Measurements from ENCODE around the gene EXOC3L4.
A peak's percentile ranks its signal among the peaks of the same experiment; 100 is the strongest.

EXOC3L4 gene

GRCh38 chr14:103078860-103079587 is 15.5 kb upstream of the EXOC3L4 start:
- no peaks in the 10 kb centered on the region for H3K36me3 Mint-ChIP-seq (ENCODE audit: low read depth)
- no peak overlapping the region for H3K4me3 Mint-ChIP-seq
- no peaks in the 10 kb centered on the region for H3K9me3 Mint-ChIP-seq
- H3K4me1 Mint-ChIP-seq (ENCODE audit: low read depth): no peaks in the 10 kb centered on the region
- peaks cover 5% of the 10 kb centered on the region for H3K27me3 Mint-ChIP-seq
- H3K27ac Mint-ChIP-seq: no peak overlapping the region

GRCh38 chr14:103081951-103082350 is 12.6 kb upstream of the EXOC3L4 start:
- Mint-ChIP-seq H3K36me3 (ENCODE audit: low read depth) (no peaks in the 10 kb centered on the region), H3K4me3 (no peak overlapping the region), H3K4me1 (ENCODE audit: low read depth) (no peaks in the 10 kb centered on the region), H3K27me3 (peaks cover 8% of the 10 kb centered on the region), H3K9me3 (no peaks in the 10 kb centered on the region), H3K27ac (no peak overlapping the region)

- no peak within 1 kb of the TSS for H3K27ac Mint-ChIP-seq
- H3K4me1 Mint-ChIP-seq (ENCODE audit: low read depth): no peaks in the 10 kb centered on the region
Measured at GRCh38 chr14:103084021-103084919, 10.3 kb upstream of the EXOC3L4 start, which contains the start of gene LBHD2. Gene LBHD2, plus strand, starts transcription at chr14:103084210. Its CDS starts 1,803 bp downstream, at chr14:103086013.

GRCh38 chr14:103085106-103086091 is 9.1 kb upstream of the EXOC3L4 start:
- Mint-ChIP-seq H3K36me3 (ENCODE audit: low read depth) (no peaks in the 10 kb centered on the region), H3K9me3 (no peaks in the 10 kb centered on the region)

More at GRCh38 chr14:103084021-103084919, 10.3 kb upstream of the EXOC3L4 start, which contains the start of gene LBHD2:
- Mint-ChIP-seq H3K36me3 (ENCODE audit: low read depth) (no peaks in the 10 kb centered on the region), H3K9me3 (no peaks in the 10 kb centered on the region), H3K27me3 (peaks cover 10% of the 10 kb centered on the region), H3K4me3 (no peak within 1 kb of the TSS)

GRCh38 chr14:103086771-103087342 is 7.7 kb upstream of the EXOC3L4 start:
- peaks cover 10% of the 10 kb centered on the region for H3K27me3 Mint-ChIP-seq
- no peaks in the 10 kb centered on the region for H3K9me3 Mint-ChIP-seq
- peaks cover 4% of the 10 kb centered on the region for H3K4me1 Mint-ChIP-seq (ENCODE audit: low read depth)
- no peaks in the 10 kb centered on the region for H3K36me3 Mint-ChIP-seq (ENCODE audit: low read depth)
- no peak overlapping the region for H3K4me3 Mint-ChIP-seq
- no peak overlapping the region for H3K27ac Mint-ChIP-seq

More at GRCh38 chr14:103085106-103086091, 9.1 kb upstream of the EXOC3L4 start:
- Mint-ChIP-seq H3K27ac (no peak overlapping the region), H3K4me3 (no peak overlapping the region), H3K27me3 (peaks cover 10% of the 10 kb centered on the region), H3K4me1 (ENCODE audit: low read depth) (no peaks in the 10 kb centered on the region)

GRCh38 chr14:103087343-103087835 is 7.1 kb upstream of the EXOC3L4 start:
- Mint-ChIP-seq H3K27me3 (peaks cover 10% of the 10 kb centered on the region), H3K4me3 (no peak overlapping the region), H3K4me1 (ENCODE audit: low read depth) (peaks cover 4% of the 10 kb centered on the region), H3K9me3 (no peaks in the 10 kb centered on the region), H3K27ac (no peak overlapping the region), H3K36me3 (ENCODE audit: low read depth) (no peaks in the 10 kb centered on the region)

GRCh38 chr14:103088921-103089320 is 5.6 kb upstream of the EXOC3L4 start:
- H3K9me3 Mint-ChIP-seq: no peaks in the 10 kb centered on the region
- no peak overlapping the region for H3K4me3 Mint-ChIP-seq
- peaks cover 10% of the 10 kb centered on the region for H3K27me3 Mint-ChIP-seq
- H3K27ac Mint-ChIP-seq: no peak overlapping the region
- H3K36me3 Mint-ChIP-seq (ENCODE audit: low read depth): no peaks in the 10 kb centered on the region
- H3K4me1 Mint-ChIP-seq (ENCODE audit: low read depth): peaks cover 4% of the 10 kb centered on the region

- Mint-ChIP-seq H3K9me3 (no peaks in the 10 kb centered on the region), H3K4me1 (ENCODE audit: low read depth) (peaks cover 4% of the 10 kb centered on the region), H3K27ac (no peak overlapping the region), H3K27me3 (peaks cover 7% of the 10 kb centered on the region), H3K4me3 (no peak overlapping the region), H3K36me3 (ENCODE audit: low read depth) (no peaks in the 10 kb centered on the region)
Measured at GRCh38 chr14:103089386-103090335, 4.9 kb upstream of the EXOC3L4 start.

- H3K36me3 Mint-ChIP-seq (ENCODE audit: low read depth): no peaks in the 10 kb centered on the region
- H3K27ac Mint-ChIP-seq: no peak overlapping the region
- H3K4me1 Mint-ChIP-seq (ENCODE audit: low read depth): peaks cover 4% of the 10 kb centered on the region
- peak overlapping the region; percentile 37 for H3K4me3 Mint-ChIP-seq
- H3K9me3 Mint-ChIP-seq: no peaks in the 10 kb centered on the region
- H3K27me3 Mint-ChIP-seq: peaks cover 4% of the 10 kb centered on the region
Measured at GRCh38 chr14:103090481-103091020, 4.0 kb upstream of the EXOC3L4 start.

- peaks cover 2% of the 10 kb centered on the region for H3K27me3 Mint-ChIP-seq
- no peak overlapping the region for H3K27ac Mint-ChIP-seq
- H3K4me3 Mint-ChIP-seq: peak overlapping the region; percentile 37
- no peaks in the 10 kb centered on the region for H3K9me3 Mint-ChIP-seq
- H3K4me1 Mint-ChIP-seq (ENCODE audit: low read depth): peaks cover 4% of the 10 kb centered on the region
- H3K36me3 Mint-ChIP-seq (ENCODE audit: low read depth): no peaks in the 10 kb centered on the region
Measured at GRCh38 chr14:103091041-103091882, 3.3 kb upstream of the EXOC3L4 start.

- Mint-ChIP-seq H3K4me3 (peak overlapping the region; percentile 13), H3K36me3 (ENCODE audit: low read depth) (no peaks in the 10 kb centered on the region), H3K27me3 (peaks cover 2% of the 10 kb centered on the region), H3K4me1 (ENCODE audit: low read depth) (peaks cover 4% of the 10 kb centered on the region), H3K27ac (no peak overlapping the region), H3K9me3 (no peaks in the 10 kb centered on the region)
Measured at GRCh38 chr14:103091883-103092222, 2.7 kb upstream of the EXOC3L4 start.

- peaks cover 4% of the 10 kb centered on the region for H3K4me1 Mint-ChIP-seq (ENCODE audit: low read depth)
- H3K4me3 Mint-ChIP-seq: no peak overlapping the region
- no peaks in the 10 kb centered on the region for H3K27me3 Mint-ChIP-seq
- no peaks in the 10 kb centered on the region for H3K36me3 Mint-ChIP-seq (ENCODE audit: low read depth)
- no peaks in the 10 kb centered on the region for H3K9me3 Mint-ChIP-seq
- no peak overlapping the region for H3K27ac Mint-ChIP-seq
Measured at GRCh38 chr14:103093856-103094405, 594 bp upstream of the EXOC3L4 start.
